Measurements from ENCODE around the gene SPIRE2.
"Not testable (repeated sequence)": the region's sequence is repeated elsewhere in the genome, so short reads cannot be mapped to it uniquely, and the experiment has no call there.

Gene SPIRE2

DNA sequence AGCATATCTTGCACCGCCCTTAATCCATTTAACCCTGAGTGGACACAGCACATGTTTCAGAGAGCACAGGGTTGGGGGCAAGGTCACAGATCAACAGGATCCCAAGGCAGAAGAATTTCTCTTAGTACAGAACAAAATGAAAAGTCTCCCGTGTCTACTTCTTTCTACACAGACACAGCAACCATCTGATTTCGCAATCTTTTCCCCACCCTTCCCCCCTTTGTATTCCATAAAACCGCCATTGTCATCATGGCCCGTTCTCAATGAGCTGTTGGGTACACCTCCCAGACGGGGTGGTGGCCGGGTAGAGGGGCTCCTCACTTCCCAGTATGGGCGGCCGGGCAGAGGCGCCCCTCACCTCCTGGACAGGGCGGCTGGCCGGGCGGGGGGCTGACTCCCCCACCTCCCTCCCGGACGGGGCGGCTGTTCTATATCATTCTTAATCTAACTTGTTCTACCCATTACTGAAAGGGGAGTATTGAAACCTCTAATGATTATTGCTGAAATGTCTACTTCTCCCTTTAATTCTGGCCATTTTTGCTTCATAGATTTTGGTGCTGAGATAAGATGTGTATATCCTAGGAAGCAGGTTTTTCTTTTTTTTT lies 21.6 kb upstream of the SPIRE2 start:
- DNase-seq, result not testable (repeated sequence)

DNA sequence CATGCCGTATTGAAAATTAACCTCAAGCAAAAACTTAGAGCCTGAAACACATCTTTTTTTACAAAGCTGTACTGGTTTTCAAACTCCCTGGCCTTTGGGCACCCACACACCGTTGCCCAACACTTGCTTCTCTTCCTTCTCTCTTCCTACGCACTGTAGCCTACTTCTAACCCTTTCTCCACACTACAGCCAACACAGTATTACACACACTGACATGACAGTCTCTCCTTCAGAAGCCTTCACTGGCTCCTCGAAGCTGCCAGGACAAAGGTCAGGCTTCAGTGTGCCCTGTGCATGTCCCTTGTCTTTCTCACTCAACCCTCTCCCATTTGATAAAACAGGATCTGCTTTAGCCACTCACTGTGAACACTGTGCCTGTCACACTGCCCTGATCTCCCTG lies 19.8 kb upstream of the SPIRE2 start:
- no peak for DNase-seq

DNA sequence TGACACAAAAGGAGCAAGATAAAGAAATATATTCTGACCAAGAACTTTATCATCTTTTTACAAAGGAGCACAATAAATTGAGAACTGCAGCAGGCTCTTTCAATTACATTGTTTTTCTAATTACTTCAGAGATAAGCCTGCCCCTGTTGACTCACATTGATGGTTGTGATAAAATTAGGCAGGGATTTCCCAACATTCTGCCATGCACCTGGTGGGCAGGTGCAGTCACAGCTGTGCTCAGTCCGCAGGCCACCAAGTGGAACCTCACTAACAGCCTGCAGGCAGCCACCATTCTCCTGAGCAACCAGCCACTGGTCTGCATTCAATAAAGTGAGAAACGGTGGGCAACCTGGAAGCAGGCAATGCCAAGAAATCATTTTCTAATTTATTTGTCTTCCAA lies 17.0 kb upstream of the SPIRE2 start:
- DNase-seq, result no peak

DNA sequence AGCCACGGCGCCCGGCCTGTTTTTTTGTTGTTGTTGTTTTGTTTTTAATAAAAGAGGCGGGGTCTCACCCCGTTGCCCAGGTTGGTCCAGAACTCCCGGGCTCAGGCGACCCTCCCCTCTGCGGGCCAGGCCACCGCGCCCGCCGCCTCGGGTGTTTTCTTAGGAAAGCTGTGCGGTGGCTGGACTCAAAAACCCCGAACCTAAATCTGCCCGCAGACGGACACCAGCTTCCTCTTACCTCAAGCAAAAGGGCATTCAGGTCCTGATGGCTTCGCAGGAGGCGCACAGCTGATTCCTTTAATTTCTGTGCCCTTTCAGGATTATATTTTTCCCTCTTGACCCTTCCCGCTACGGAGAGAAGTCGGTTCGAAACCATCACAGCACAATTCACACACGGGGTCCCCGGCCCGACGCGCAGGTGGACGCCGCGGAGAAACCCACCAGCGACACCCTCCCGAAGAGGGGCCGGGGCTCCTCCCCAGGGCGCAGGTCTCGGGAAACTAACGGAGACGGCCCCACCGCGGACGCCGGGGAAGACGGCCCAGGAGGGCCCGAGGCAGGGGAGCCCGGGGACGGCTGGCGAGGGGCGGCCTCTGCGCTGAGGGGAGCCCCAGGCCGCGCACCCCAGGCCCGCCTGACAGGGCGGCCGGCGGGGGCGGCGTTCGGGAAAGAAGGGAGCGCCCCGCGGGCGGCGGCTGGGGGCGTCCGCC lies 12.5 kb upstream of the SPIRE2 start:
- no peak for DNase-seq

DNA sequence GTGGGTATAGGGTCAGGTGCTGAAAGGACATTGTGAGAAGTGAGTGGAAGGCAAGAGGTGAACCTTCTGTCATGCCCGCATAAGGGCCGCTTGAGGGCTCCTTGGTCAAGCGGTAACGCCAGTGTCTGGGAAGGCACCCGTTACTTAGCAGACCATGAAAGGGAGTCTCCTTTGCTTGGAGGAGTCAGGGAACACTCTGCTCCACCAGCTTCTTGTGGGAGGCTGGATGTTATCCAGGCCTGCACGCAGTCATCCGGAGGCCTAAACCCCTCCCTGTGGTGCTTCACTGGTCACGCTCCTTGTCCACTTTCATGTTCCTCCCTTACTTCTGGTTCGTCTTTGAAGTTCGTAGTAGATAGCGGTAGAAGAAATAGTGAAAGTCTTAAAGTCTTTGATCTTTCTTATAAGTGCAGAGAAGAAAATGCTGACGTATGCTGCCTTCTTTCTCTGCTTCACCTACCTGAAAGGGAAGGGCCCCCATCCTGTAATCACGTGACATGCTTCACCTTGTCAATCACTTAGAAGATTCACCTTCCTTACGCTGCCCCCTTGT lies 9.3 kb upstream of the SPIRE2 start:
- DNase-seq, result not testable (repeated sequence)

DNA sequence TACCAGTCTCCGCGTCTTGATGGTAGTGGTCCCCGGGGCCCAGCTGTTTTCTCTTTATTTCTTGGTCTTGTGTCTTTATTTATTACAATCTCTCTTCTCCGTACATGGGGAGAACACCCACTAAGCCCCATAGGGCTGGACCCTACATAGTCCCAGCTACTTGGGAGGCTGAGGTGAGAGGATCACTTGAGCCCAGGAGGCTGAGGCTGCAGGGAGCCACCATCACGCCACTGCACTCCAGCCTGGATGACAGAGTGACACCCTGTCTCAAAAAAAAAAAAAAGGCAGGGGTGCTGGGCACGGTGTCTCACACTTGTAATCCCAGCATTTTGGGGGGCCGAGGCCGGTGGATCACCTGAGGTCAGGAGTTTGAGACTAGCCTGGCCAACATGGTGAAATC lies 8.8 kb upstream of the SPIRE2 start:
- not testable (repeated sequence) for DNase-seq

DNA sequence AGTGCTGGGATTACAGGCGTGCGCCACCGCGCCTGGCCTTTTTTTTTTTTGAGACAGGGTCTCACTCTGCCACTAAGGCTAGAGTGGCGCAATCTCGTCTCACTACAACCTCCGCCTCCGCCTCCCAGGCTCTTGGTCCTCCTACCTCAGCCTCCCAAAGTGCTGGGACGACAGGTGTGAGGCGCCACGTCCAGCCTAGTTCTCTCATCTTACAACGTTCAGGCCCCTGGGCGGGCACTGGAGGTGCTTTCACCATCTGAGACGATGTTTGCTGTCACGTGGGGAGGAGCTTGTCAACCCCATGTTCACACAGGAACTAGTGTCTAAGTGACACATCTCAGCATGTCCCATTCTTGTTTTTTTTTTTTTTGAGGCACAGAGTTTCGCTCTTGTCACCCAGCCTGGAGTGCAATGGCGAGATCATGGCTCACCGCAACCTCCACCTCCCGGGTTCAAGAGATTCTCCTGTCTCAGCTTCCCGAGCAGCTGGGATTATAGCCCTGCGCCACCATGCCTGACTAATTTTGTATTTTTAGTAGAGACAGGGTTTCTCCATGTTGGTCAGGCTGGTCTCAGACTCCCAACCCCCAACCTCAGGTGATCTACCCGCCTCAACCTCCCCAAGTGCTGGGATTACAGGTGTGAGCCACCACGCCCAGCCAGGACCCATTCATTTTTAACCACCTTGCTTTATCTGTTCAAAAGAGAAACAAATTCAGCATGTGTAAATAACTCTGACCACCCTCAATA lies 6.7 kb upstream of the SPIRE2 start:
- no peak for DNase-seq

DNA sequence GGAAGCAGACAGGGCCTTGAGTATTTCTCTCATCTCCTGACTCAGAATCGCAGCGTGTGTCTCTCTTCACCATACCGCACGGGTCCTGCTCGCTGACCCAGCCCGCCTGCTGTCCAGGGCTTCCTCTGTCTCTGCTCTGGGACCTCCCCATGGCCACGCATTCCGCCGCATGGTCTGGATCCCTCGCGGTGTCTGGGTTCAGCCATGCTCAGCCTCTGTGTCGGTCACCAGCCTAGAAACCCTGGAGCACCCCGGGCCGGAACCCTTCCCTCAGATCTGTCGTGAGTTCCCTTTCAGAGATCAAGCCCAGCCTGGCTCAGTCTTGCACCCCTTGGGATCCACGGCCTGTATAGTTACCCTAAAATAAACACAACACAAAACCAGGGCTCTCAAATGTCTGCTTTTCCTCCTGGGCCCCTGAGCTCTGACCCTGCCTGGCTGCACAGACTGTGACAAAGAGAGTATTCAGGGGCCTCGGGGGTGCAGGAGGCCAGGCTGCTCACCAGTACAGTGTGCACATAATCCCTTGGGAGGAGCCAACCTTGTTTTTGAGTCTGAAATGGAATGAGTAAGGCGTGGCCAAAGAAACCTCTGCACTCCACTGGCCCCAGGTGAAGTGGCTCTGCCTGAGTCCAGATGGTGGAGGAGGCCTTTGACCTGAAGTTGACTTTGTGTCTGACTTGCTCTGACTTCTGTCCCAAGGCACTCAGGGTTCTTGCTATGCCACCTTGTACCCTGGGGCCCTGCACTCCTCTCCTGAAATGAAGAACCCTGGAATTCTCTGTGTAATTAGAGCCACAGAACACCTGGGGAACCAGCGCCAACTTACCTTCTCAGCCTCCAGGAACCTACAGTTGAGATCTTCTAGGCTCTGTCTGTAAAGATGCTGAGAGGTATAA lies 5.8 kb upstream of the SPIRE2 start:
- no peak for DNase-seq

DNA sequence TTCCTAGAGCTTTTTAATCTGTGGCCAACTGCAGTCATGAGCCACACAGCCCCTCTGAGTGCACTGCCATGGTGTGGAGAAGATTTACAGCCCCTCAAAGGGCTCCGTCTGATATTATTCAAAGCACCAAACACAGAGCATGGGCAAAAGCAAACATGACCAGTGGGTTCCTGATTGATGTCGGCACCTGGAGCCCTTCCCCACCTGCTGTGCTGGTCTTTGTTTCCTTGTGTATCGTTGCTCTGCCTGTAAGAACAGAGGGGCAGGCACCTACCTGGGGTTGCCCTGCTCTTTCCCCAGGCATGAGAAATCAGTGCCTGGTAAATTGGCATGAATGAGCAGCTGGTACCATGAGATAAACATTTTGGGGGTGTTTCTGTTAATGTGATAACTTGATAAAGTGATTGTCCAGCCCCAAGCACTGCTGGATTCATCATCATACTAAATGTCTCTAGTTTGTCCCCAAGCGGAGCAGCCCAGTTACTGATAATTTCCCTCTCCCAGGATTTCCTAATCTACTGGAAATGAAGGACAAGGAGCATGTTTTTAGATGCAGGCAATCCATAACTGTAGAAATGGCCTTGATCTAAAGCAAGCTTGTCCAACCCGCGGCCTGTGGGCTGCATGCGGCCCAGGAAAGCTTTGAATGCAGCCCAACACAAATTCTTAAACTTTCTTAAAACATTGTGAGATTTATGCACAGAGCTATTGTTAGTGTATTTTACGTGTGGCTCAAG lies 5.0 kb upstream of the SPIRE2 start:
- no peak for DNase-seq

DNA sequence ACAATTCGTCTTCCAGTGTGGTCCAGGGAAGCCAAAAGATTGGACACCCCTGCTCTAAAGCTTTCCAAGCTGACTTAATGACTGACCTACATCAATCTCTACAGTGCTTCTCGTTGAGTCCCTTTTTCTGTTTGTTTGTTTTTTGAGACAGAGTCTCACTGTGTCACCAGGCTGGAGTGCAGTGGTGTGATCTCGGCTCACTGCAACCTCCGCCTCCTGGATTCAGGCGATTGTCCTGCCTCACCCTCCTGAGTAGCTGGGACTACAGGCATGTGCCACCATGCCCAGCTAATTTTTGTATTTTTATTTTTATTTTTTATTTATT lies 4.5 kb upstream of the SPIRE2 start:
- not testable (repeated sequence) for DNase-seq

DNA sequence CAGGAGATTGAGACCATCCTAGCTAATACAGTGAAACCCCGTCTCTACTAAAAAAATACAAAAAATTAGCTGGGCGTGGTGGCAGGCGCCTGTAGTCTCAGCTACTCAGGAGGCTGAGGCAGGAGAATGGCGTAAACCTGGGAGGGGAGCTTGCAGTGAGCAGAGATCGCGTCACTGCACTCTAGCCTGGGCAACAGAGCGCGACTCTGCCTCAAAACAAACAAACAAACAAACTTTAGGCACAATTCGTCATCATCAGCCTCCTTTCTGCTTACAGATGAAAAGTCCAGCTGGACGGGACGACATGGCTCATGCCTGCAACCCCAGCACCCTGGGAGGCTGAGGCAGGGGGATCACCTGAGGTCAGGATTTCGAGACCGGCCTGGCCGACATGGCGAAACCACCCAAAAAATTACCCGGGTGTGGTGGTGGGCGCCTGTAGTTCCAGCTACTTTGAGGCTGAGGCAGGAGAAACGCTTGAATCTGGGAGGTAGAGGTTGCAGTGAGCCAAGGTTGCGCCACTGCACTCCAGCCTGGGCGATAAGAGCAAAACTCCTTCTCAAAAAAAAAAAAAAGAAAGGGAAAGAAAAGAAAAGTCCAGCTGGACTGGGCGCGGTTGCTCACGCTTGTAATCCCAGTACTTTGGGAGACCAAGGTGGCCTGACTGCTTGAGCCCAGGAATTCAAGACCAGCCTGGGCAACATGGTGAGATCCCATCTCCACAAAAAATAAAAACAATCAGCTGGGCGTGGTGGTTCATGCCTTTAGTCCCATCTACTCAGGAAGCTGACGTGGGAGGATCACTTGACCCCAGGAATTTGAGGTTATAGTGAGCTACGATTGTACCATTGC lies 1.5 kb upstream of the SPIRE2 start:
- DNase-seq, result no peak

DNA sequence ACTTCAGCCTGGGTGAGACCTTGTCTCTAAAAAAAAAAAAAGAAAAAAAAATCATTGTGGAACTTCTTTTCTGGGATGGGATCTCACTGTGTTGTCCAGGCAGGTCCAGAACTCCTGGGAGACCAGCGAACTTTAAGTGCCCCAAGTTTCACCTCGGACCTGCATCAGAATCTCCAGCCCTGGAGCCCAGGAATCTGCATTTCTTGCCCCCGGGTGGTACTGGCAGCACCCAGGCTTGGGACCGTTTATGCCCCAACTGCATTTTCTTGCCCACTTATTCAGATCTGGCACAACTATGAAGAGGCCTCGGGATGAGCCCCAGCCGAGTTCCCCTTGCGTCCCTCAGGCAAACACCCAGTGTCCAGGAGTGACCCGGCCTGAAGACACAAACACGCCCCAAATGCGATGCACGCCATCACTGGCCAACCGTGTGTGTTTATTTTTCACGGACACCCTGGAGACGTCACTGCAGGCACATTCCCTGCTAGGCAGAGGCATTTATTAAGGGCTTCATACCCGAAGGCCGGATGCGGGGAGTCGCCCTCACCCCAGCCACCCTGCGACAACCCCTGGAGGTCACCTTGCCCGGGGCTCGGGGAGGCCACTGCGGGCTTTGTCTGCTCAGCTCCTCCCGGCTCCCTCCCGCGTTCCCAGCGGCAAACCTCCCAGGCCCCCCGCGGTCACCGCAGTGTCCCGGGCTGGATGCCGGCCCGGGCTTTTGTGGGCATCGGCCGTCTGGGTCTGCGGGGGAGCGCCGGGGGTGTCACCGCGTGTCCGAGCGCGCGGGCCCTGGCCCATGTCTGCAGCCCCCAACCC lies 684 bp upstream of the SPIRE2 start:
- peak in 26 of 56 donors; percentile 4 to 72 (median 32) for DNase-seq

DNA sequence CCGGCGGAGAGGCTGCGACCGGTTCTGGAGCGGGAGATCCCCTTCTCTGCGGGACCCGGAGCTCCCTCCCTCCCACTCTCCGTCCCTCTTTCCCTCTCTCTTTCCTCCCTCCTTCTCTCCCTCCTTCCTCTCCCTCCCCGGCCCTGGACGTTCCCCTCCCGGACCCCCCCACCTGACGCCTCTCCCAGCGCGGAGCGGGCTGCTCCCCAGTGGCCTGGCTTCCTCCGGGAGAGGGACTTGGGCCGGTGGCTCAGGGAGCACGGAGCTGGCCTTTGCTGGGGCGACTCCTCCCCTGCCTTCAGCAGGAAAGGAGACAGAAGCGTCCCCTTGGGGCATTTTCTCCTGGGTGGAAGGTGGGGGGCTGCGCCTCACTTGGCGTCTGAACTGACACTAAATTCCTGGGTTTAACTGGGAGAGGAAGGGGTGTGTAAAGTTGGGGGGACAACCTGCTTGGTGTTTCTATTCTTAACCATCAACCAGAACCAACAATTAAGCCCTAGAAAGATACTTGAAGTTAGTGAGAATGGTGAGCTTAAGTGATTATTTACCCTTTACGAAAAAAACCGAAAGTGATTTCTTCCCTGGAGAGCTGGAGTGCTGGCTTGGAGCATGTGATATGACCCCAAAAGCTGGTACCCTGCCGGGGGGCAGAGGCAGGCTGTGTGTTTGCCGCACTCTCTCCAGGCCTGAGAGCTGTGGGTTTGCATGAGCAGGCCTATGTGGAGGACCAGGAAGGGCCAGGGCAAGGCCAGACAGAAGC lies 775 bp downstream of the SPIRE2 start:
- no peak for DNase-seq

DNA sequence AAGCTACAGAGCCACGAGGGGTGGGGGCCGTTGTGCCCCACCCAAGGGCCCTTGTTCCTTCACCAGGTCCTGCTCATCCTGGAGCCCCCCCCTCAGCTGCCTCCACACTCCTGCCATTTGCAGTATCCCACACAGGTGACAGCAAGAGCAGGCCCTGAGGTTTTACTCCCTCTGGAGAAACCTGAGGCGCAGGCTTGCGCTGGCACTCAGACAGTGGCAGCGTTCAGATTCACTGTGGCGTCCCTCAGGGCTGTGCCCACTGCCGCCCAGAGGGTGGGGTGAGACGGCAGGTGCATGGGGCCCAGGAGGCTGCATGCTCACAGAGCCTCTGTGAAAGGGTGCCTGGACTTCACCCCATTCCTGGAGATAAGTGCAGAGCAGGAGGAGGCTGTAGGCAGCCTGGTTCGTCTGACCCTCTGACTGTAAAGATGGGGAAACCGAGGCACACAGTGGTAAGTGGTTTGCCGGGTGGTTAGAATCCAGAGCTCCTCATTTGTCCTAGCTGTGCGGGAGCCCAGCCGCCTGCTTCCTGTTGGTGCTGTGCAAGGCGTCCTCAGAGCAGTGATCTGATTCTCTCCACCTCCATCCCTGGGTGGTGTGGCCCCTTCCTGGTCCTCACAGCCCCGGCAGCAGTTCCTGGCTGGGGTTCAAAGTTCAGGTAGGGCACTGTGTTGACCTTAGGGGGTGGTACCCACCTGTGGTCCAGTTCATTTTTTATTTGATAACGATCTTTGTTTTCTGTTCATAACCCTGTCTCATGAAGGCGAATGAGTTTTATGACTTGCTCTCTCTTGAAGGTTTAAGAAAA lies 1.6 kb downstream of the SPIRE2 start:
- DNase-seq, result no peak

DNA sequence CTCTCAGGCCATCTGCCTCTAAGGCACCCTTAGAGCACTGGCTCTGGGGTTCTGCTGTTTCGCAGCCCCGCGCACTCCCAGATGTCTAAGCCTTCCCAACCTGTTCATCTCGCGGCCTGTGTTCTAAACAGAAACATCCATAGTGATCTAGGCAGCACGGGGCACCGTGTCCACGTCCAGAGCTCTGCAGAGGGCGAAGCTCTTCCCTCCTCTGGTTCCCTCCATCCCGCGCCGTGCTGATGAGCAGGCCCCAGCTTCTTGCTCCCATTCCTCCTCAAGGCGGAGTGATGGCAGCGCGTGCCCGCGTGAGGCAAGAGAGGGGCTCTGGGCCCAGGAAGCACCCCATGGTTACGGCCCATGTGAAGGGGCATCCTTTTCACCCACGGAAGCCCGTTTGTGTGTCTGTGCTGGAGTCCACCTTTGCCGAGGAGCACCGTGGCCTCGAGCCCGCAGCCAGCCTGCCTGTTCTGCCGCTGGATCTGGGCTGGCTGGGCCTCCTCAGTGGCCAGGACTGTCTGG lies 3.6 kb downstream of the SPIRE2 start:
- DNase-seq, result no peak

DNA sequence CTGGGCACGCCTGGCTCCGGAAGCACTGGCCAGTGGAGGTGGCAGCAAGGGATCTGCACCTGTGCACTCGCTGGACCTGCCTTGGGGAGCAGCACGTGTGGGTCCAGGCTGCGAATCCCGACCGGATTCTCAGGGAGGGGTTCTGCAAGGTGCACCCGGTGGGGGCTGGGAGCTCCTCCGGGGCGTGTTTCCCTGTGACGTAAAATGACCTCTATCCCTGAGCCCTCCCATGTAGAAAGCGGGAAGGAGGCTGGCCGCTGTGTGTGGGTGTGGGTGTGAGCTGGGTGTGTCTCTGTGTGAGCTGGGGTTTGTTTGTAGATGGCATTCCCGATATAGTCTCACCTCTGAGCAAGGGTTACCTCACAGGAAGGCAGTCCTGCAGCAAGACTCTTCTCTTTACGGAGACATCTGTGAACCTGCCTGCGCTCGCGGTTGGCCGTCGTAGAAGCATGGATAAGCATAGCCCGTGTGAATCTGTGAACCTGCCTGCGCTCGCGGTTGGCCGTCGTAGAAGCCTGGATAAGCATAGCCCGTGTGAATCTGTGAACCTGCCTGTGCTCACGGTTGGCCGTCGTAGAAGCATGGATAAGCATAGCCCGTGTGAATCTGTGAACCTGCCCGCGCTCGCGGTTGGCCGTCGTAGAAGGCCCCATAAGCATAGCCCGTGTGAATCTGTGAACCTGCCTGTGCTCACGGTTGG lies 5.5 kb downstream of the SPIRE2 start:
- not testable (repeated sequence) for DNase-seq
